PC-9 (cell line): ENCODE results near the gene DNMT3A. TPM values are rescaled to one million over a fixed set of nuclear protein-coding genes. Genes with fewer than 3 reads are reported as not detected.

ENCODE experiments used
- BruUV-seq: library from RNA; stranded (reverse); fragments of 400-500 nt; replicated peaks from 2 replicates; lab custom pipeline; 2021; lab: Mats Ljungman, UMichigan
- CTCF ChIA-PET: fragments of 300-600 bp; sonication (Branson Sonifier 250); formaldehyde crosslinking; loops from one replicate; lab custom pipeline; 2022; ENCODE audit warnings: antibody characterized with exemption; lab: Charles Lee
- POLR2A ChIA-PET: fragments of 300-600 bp; sonication (Branson Sonifier 250); formaldehyde crosslinking; loops from one replicate; lab custom pipeline; 2022; ENCODE audit warnings: antibody characterized with exemption; ENCODE audit not compliant: unreplicated experiment; lab: Charles Lee
- DNase-seq, 2 experiments: peaks; one replicate each; pipeline versions ENCODE4 v3.0.0 to v3.0.0-alpha.2; 2015 to 2022; ENCODE audit warnings: mixed read lengths in 1 of 2
- H2AFZ ChIP-seq: fragments of 200-600 bp; sonication (generic); 2 replicates; pipeline ENCODE4 v1.8.1; 2017; ENCODE audit warnings: antibody characterized with exemption
- H3F3A ChIP-seq: fragments of 200-600 bp; sonication (generic); 2 replicates; pipeline ENCODE4 v1.8.1; 2017; ENCODE audit warnings: antibody characterized with exemption, mild to moderate bottlenecking, low read depth; ENCODE audit not compliant: insufficient read depth
- H3K27ac ChIP-seq: fragments of 200-600 bp; sonication (generic); 2 replicates; pipeline ENCODE4 v1.6.1; 2016; ENCODE audit warnings: mixed run types
- H3K27me3 ChIP-seq: fragments of 200-600 bp; sonication (generic); 2 replicates; pipeline ENCODE4 v1.6.1; 2016; ENCODE audit warnings: low read depth, mixed run types; ENCODE audit not compliant: insufficient read depth
- H3K36me3 ChIP-seq: fragments of 200-600 bp; sonication (generic); 2 replicates; pipeline ENCODE4 v1.6.1; 2016; ENCODE audit warnings: low read depth, mixed run types
- H3K4me1 ChIP-seq: fragments of 200-600 bp; sonication (generic); replicated peaks from 2 replicates; pipeline ENCODE4 v1.6.1; 2016; ENCODE audit warnings: mixed run types; ENCODE audit not compliant: insufficient read depth
- H3K4me2 ChIP-seq: fragments of 200-600 bp; sonication (generic); 2 replicates; pipeline ENCODE4 v1.6.1; 2017; ENCODE audit warnings: mixed run types
- H3K4me3 ChIP-seq: fragments of 200-600 bp; sonication (generic); 2 replicates; pipeline ENCODE4 v1.6.1; 2016; ENCODE audit warnings: mixed run types
- H3K79me2 ChIP-seq: fragments of 200-600 bp; sonication (generic); 2 replicates; pipeline ENCODE4 v1.6.1; 2017; ENCODE audit warnings: low read depth, mixed run types
- H3K9me2 ChIP-seq: fragments of 200-600 bp; sonication (generic); 2 replicates; pipeline ENCODE4 v1.8.1; 2017; ENCODE audit warnings: mild to moderate bottlenecking; ENCODE audit not compliant: insufficient read depth
- H3K9me3 ChIP-seq: fragments of 200-600 bp; sonication (generic); 2 replicates; pipeline ENCODE4 v1.8.1; 2016; ENCODE audit warnings: low read depth; ENCODE audit not compliant: insufficient read depth
- H4K20me1 ChIP-seq: fragments of 200-600 bp; sonication (generic); 2 replicates; pipeline ENCODE4 v1.8.1; 2017; ENCODE audit not compliant: insufficient read depth
- CTCF ChIP-seq: fragments of 200-600 bp; sonication (generic); conservative IDR thresholded peaks from 2 replicates; pipeline ENCODE4 v1.6.1; 2017; ENCODE audit warnings: mixed run types, antibody characterized with exemption, mild to moderate bottlenecking, moderate library complexity
- EZH2 ChIP-seq: fragments of 200-600 bp; sonication (generic); IDR thresholded peaks from 2 replicates; pipeline ENCODE4 v1.8.0; 2017; ENCODE audit warnings: antibody characterized with exemption, low read depth
- intact Hi-C: fragments of 100-400 bp; cut with micrococcal nuclease; formaldehyde crosslinking; loops from one replicate; pipeline ENCODE4 v1.10.0; 2022; ENCODE audit not compliant: unreplicated experiment
- total RNA-seq: library from RNA; stranded (reverse); gene quantifications from 2 replicates; pipeline ENCODE4 v1.2.3, GENCODE V29; 2021

DNMT3A gene
- total RNA-seq, 1 experiment from 2014 or later: 38.9 TPM

- Histone ChIP-seq H4K20me1 (no peaks in the 10 kb centered on the region), H3K27me3 (no peaks in the 10 kb centered on the region), H3K4me1 (peaks cover 8% of the 10 kb centered on the region), H3K4me3 (no peak overlapping the region), H3K36me3 (no peaks in the 10 kb centered on the region), H3K4me2 (no peak overlapping the region), H3K9me3 (peaks cover 6% of the 10 kb centered on the region), H3K9me2 (no peaks in the 10 kb centered on the region), H3K79me2 (no peaks in the 10 kb centered on the region), H2AFZ (no peak overlapping the region), H3F3A (peaks cover 11% of the 10 kb centered on the region; the same call in 1 of the 2 replicates), H3K27ac (no peak overlapping the region)
- no peak for TF ChIP-seq CTCF
- no peak for TF ChIP-seq EZH2
- intact Hi-C loops: no loop called here
- ChIA-PET CTCF (no interaction called here), POLR2A (no interaction called here)
- no peak for DNase-seq
- BruUV-seq: no TSS peak
Measured at GRCh38 chr2:25380023-25380422, 38.3 kb upstream of the DNMT3A start.

GRCh38 chr2:25379535-25379934, 37.8 kb upstream of the DNMT3A start:
- no peak for DNase-seq
- intact Hi-C loops: no loop called here
- Histone ChIP-seq H3K9me3 (peaks cover 6% of the 10 kb centered on the region), H3K79me2 (no peaks in the 10 kb centered on the region), H2AFZ (no peak overlapping the region), H3F3A (peaks cover 11% of the 10 kb centered on the region; the same call in 1 of the 2 replicates), H3K4me3 (no peak overlapping the region), H3K36me3 (no peaks in the 10 kb centered on the region), H4K20me1 (no peaks in the 10 kb centered on the region), H3K27me3 (no peaks in the 10 kb centered on the region), H3K27ac (no peak overlapping the region), H3K9me2 (no peaks in the 10 kb centered on the region), H3K4me1 (peaks cover 8% of the 10 kb centered on the region), H3K4me2 (no peak overlapping the region)
- ChIA-PET POLR2A (no interaction called here), CTCF (no interaction called here)
- TF ChIP-seq EZH2: no peak
- no peak for TF ChIP-seq CTCF
- no TSS peak for BruUV-seq

GRCh38 chr2:25378731-25379490, 37.2 kb upstream of the DNMT3A start:
- ChIA-PET POLR2A (no interaction called here), CTCF (no interaction called here)
- H3K27me3 ChIP-seq: no peaks in the 10 kb centered on the region
- no peak for DNase-seq
- no peaks in the 10 kb centered on the region for H4K20me1 ChIP-seq
- peaks cover 6% of the 10 kb centered on the region for H3K9me3 ChIP-seq
- no peak overlapping the region for H2AFZ ChIP-seq
- no peak for TF ChIP-seq CTCF
- TF ChIP-seq EZH2: no peak
- H3K4me1 ChIP-seq: peaks cover 8% of the 10 kb centered on the region
- peaks cover 11% of the 10 kb centered on the region; the same call in 1 of the 2 replicates for H3F3A ChIP-seq
- no peaks in the 10 kb centered on the region for H3K9me2 ChIP-seq
- H3K79me2 ChIP-seq: no peaks in the 10 kb centered on the region
- intact Hi-C loops: no loop called here
- BruUV-seq: no TSS peak
- H3K36me3 ChIP-seq: no peaks in the 10 kb centered on the region
- H3K4me2 ChIP-seq: no peak overlapping the region
- no peak overlapping the region for H3K27ac ChIP-seq
- no peak overlapping the region for H3K4me3 ChIP-seq
